ENCODE results near the gene KRTAP12-2.

DNA sequence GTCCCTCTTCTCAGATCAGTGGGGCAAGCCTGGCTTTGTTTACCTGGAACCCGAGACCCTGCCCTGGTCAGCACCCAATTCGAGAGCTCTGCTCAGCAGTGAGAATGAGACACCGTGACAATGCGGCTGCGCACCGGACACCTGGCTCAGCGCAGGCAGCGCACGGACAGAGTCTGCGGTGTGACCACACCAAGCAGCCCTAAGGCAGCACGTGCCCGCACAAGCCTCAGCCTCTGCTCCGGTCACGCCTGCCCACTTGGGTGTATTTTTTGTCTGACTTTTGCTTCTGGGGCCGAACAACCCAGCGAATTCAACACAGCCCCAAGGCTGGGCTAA lies 50.2 kb downstream of the KRTAP12-2 start:
- TF ChIP-seq, protein P1, sequence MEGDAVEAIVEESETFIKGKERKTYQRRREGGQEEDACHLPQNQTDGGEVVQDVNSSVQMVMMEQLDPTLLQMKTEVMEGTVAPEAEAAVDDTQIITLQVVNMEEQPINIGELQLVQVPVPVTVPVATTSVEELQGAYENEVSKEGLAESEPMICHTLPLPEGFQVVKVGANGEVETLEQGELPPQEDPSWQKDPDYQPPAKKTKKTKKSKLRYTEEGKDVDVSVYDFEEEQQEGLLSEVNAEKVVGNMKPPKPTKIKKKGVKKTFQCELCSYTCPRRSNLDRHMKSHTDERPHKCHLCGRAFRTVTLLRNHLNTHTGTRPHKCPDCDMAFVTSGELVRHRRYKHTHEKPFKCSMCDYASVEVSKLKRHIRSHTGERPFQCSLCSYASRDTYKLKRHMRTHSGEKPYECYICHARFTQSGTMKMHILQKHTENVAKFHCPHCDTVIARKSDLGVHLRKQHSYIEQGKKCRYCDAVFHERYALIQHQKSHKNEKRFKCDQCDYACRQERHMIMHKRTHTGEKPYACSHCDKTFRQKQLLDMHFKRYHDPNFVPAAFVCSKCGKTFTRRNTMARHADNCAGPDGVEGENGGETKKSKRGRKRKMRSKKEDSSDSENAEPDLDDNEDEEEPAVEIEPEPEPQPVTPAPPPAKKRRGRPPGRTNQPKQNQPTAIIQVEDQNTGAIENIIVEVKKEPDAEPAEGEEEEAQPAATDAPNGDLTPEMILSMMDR (IDR thresholded peaks at IDR 0.05) = no peak
- TF ChIP-seq POLR2A (IDR thresholded peaks at IDR 0.05) (no peak), POLR2AphosphoS5 (IDR thresholded peaks at IDR 0.05) (no peak)

Data from prostate gland (tissue), 2 donors.